HG03108 (cell line): ENCODE measurements around the gene TTC3.
A peak's percentile ranks its signal among the peaks of the same experiment; 100 is the strongest.
"Not testable (repeated sequence)": the region's sequence is repeated elsewhere in the genome, so short reads cannot be mapped to it uniquely, and the experiment has no call there.

Source experiments
- ATAC-seq: cut with Tn5 transposase; IDR thresholded peaks from one replicate; pipeline ENCODE4 v1.9.1; 2021; ENCODE audit warnings: moderate library complexity; ENCODE audit not compliant: unreplicated experiment

The TTC3 gene

DNA sequence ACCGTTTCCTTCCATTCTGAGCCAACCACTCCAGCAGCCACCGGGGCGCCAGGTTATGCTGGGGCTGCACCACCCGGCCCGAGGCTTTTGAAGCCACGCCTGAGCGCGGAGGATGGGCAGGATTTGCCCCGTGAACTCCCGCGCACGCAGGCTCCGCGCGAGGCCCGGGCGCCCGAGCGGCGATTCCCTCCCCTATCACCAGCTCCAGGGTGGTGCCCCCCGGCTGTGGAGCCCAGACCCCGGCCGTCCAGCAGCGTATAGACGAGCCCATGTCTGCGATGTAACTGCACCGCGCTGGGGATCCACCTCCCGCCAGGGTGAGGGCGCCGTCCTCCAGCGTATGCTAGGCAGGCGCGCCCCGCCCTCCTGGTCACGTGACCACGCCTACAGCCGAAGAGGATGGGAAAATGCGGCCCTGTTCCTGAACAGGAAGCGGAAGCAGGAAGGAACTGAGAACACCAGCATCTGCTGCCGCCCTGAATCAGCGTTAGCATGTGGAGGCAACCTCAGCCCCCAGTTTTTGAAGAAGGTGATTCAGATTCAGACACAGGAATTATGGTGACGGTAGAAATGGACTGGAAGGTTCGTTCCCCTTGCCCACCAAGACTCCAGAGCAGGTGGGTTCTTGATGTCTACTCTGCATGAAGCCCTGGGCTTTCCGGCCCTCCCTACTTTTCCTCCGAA is 148.1 kb downstream of the TTC3 start:
- ATAC-seq, result peak; percentile 78

GRCh38 chr21:37222248-37222647 is 149.2 kb downstream of the TTC3 start:
- not testable (repeated sequence) for ATAC-seq

GRCh38 chr21:37223804-37224345 is 150.8 kb downstream of the TTC3 start:
- ATAC-seq, result no peak

DNA sequence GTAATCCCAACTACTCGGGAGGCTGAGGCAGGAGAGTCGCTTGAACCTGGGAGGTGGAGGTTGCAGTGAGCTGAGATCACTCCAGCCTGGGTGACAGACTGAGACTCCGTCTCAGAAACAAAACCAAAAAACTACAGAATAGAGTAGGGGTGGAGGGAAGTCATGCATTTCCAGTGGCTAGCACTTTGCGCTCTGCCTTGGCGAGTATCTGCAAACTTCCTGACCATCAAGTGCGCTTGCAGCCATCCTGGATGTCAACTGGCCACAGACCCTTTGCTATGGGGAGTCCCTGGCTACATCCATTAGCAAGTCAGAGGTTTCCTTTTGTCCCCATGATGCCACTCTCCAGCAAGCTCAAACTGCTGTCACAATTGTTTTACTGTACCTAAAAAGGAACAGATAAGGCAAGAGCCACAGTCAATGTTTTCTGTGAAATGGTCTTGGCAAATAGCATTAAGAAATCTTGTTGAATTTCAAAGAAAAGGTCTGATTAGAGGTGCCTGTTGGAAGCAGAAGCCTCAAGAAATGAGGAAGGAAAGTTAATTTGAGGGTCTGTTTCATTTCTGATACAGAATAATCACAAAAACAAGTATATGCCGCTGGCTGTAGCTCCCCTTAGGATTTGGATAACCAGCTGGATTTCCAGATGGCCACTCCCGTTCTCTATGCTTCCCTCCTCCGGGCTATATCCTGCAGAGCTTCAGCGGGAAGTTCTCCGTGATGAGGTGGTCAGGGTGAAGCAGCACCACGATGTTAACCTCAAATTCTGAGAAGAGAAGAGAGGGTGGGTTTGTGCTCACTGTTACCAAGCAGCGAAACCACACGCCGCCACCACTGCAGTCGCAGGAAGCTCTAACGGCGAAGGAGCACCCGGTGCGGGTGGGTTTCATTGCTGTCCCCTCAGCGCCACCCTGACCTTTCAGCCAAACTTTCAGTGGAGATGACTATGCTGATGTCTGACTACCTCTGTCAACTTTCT is 152.1 kb downstream of the TTC3 start:
- ATAC-seq, result no peak

GRCh38 chr21:37226041-37226920 is 153.2 kb downstream of the TTC3 start:
- ATAC-seq, result no peak

GRCh38 chr21:37227071-37228002 is 154.3 kb downstream of the TTC3 start:
- ATAC-seq, result no peak

DNA sequence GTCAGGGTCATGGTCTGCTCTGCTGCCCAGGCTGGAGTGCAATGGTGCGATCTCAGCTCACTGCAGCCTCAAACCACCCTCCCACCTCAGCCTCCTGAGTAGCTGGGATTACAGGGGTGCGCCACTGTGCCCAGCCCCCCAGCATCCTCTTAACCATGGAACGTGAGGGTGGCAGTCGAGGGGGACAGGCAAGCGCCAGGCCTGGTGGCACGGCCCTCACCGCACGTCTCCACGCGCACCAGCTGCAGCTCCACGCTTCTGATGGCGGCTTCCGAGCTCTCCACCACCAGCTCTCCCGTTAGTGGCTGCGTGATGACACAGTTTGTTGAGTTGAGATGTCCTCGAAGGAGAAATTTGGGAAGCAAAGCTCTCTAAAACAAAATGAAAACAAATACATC is 154.9 kb downstream of the TTC3 start:
- ATAC-seq, result no peak

- ATAC-seq, result no peak
Measured at GRCh38 chr21:37230632-37231248, 157.7 kb downstream of the TTC3 start.

GRCh38 chr21:37231249-37231645 is 158.2 kb downstream of the TTC3 start:
- no peak for ATAC-seq

GRCh38 chr21:37231671-37232070 is 158.6 kb downstream of the TTC3 start:
- no peak for ATAC-seq

GRCh38 chr21:37232274-37233018 is 159.4 kb downstream of the TTC3 start:
- ATAC-seq, result peak; percentile 67

DNA sequence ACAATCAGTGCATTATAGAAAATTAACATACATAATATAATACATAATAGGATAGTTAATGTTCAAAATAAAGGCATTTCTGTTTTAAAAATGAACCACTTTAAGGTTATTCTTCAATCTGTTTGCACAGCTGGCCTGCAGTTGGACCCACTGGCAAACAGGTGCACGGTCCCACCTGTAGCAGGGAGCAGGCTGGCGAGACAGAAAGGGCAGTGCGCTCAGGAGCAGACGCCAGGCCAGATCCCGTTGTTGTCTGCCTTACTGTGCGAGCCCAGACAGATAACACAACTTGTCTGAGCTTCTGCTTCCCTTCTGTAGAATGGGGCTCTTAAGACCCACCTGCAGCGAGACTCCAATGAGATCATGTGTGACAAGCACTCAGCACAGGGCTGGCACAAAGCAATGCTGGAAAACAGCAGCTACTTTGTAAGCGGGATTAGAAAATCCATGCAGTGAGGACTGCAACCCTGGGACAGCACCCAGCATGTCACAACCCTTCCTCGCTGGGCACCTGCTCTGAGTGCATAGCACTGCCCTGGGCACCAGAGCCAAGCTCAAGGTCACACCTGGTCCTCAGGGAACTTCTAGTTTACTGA is 160.6 kb downstream of the TTC3 start:
- ATAC-seq, result no peak

GRCh38 chr21:37237346-37237745 is 164.3 kb downstream of the TTC3 start:
- no peak for ATAC-seq

DNA sequence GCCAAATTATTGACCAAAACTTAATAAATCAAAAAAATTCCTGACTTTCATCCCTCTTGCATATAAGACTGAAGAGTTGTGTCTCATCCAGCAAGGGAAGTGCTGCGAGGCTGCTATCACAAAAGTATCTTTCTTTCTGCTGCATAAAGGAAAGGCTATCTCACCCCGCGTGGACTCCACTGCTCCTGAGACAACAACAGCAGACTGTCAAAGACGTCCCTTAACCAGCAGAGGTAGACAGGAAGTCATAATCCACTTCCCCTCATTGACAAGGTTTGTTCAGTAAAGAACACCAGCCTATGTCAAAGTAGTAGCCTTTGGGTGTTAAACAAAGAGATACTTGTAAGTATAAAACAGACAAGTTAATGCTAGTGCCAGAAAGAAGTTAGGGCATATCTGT is 164.7 kb downstream of the TTC3 start:
- no peak for ATAC-seq

DNA sequence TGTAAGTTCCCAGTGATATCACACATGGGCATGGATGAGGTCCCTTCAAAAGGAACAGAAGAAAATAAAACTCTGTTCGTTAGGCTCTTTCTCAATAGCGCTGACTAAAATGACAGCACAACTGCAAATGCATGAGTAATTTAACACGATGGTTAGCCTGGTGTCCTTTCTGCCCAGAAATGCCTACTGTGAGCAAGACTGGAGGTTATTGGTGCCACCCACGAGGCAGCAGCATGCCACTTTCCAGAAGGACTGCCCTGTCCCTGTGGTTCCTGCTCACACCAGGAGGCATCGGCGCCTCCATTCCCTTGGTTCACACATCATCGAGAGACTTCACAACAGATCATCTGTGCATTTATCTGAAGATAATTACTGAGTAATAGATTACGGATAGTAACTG is 167.9 kb downstream of the TTC3 start:
- ATAC-seq, result no peak

DNA sequence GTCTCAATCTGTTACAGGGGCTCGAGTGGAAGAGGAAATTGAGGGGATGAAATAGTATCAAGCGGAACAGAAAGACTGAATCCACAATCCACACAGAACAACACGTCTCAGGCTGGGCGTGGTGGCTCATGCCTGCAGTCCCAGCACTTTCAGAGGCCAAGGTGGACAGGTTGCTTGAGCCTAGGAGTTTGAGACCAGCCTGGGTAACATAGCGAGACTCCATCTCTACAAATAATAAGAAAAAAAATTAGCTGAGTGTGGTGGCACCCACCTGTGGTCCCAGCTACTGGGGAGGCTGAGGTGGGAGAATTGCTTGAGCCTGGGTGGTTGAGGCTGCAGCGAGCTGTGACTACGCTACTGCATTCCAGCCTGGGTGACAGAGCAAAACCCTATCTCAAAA is 168.4 kb downstream of the TTC3 start:
- ATAC-seq, result no peak

DNA sequence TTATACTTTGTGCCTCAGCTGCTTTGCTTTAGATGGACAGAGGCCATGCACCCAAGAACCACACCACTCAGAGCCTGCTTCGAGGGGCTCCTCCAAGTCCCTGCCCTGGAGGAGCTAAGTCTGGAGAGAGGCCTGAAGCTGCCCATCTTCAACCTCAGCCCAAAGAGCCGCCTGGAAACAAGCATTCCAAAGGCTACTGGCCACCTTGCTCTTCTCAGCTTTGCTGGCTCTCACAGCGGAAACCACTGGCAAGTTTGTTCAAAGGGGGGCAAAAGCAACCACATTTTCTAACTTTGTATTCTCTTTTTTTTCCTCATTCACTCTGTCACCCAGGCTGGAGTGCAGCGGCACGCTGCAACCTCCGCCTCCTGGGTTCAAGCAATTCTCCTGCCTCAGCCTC is 170.9 kb downstream of the TTC3 start:
- ATAC-seq, result no peak

- no peak for ATAC-seq
Measured at GRCh38 chr21:37244501-37245095, 171.5 kb downstream of the TTC3 start.
